SK-N-SH (cell line): ENCODE results near the gene UBE2G2.

Source experiments
- EP300 ChIP-seq, 2 experiments: IDR thresholded peaks; 2 replicates each; pipeline versions ENCODE4 v1.4.0 to v1.6.1; 2012; ENCODE audit warnings: borderline replicate concordance in 1 of 2, low read depth in 1 of 2, low read length in 1 of 2
- FOXM1 ChIP-seq: IDR thresholded peaks from 2 replicates; pipeline ENCODE4 v1.4.0; 2012; ENCODE audit warnings: low read depth, mild to moderate bottlenecking

GRCh38 chr21:44785620-44786335 lies 15.8 kb downstream of the UBE2G2 start:
- no peak for TF ChIP-seq FOXM1
- TF ChIP-seq EP300 (IDR thresholded peaks at IDR 0.05; ENCODE audit: borderline replicate concordance in 1 of 2, low read depth in 1 of 2, low read length in 1 of 2) = no peak
